SK-N-SH (cell line): ENCODE measurements around the gene DLX1. TPM values are rescaled to one million over a fixed set of nuclear protein-coding genes. Genes with fewer than 3 reads are reported as not detected.

Experiments
- CTCF ChIA-PET: fragments of 300-600, 350-600 bp; formaldehyde crosslinking; extraction: SDS; loops from one replicate; lab custom pipeline; 2021; lab: Yijun Ruan, JAX
- POLR2A ChIA-PET: fragments of 350-600 bp; sonication (Branson Sonifier 250); formaldehyde crosslinking; extraction: SDS; loops from one replicate; lab custom pipeline; 2020; ENCODE audit warnings: antibody characterized with exemption, inconsistent platforms; lab: Yijun Ruan, JAX
- DNase-seq: peaks from one replicate; pipeline ENCODE4 v3.0.0; 2012
- H2AFZ ChIP-seq: fragments of 200-600 bp; sonication (generic); 2 replicates; pipeline ENCODE4 v1.8.1; 2016; ENCODE audit warnings: antibody characterized with exemption, mild to moderate bottlenecking, low read depth
- H3F3A ChIP-seq: fragments of 200-600 bp; sonication (generic); replicated peaks from 2 replicates; pipeline ENCODE3; 2016; ENCODE audit warnings: antibody characterized with exemption, mild to moderate bottlenecking; ENCODE audit not compliant: insufficient read depth
- H3K27ac ChIP-seq, 2 experiments: fragments of 200-500 bp in 1 of 2; fragments of 200-600 bp in 1 of 2; sonication (Bioruptor generic) in 1 of 2; sonication (generic), shearing (Covaris generic) in 1 of 2; 2 replicates each; pipeline versions ENCODE4 v1.5.1 to v1.6.1; 2014 to 2016; ENCODE audit warnings: low read depth in 2 of 2, inconsistent platforms in 1 of 2, low read length in 1 of 2, mild to moderate bottlenecking in 1 of 2, mixed read lengths in 1 of 2
- H3K27me3 ChIP-seq: fragments of 200-600 bp; sonication (generic), shearing (Covaris generic); 2 replicates; pipeline ENCODE4 v1.6.1; 2016; ENCODE audit warnings: mixed run types; ENCODE audit not compliant: insufficient read depth
- H3K36me3 ChIP-seq, 2 experiments: fragments of 200-500 bp in 1 of 2; fragments of 200-600 bp in 1 of 2; sonication (Bioruptor generic) in 1 of 2; sonication (generic) in 1 of 2; replicated peaks in 1 of 2; 2 replicates each; pipeline versions ENCODE3 to v1.5.1; 2014 to 2016; ENCODE audit warnings: low read length in 1 of 2, mild to moderate bottlenecking in 1 of 2; ENCODE audit not compliant: insufficient read depth in 2 of 2, control insufficient read depth in 1 of 2
- H3K4me1 ChIP-seq, 2 experiments: fragments of 200-500 bp in 1 of 2; fragments of 200-600 bp in 1 of 2; sonication (Bioruptor generic) in 1 of 2; sonication (generic), shearing (Covaris generic) in 1 of 2; 2 replicates each; pipeline versions ENCODE4 v1.5.1 to v1.6.1; 2014 to 2016; ENCODE audit warnings: low read depth in 1 of 2, low read length in 1 of 2, mixed run types in 1 of 2; ENCODE audit not compliant: insufficient read depth in 2 of 2, control insufficient read depth in 1 of 2
- H3K4me2 ChIP-seq: fragments of 200-600 bp; sonication (generic), shearing (Covaris generic); 2 replicates; pipeline ENCODE4 v1.6.1; 2017; ENCODE audit warnings: mixed run types
- H3K4me3 ChIP-seq, 2 experiments: fragments of 200-500 bp in 1 of 2; fragments of 200-600 bp in 1 of 2; sonication (Bioruptor generic) in 1 of 2; sonication (generic), shearing (Covaris generic) in 1 of 2; 2 replicates each; pipeline versions ENCODE4 v1.5.1 to v1.8.1; 2014 to 2016; ENCODE audit warnings: low read depth in 2 of 2, inconsistent platforms in 1 of 2, low read length in 1 of 2, mild to moderate bottlenecking in 1 of 2, mixed read lengths in 1 of 2, moderate library complexity in 1 of 2
- H3K79me2 ChIP-seq: fragments of 200-600 bp; sonication (generic); 2 replicates; pipeline ENCODE4 v1.8.1; 2017; ENCODE audit warnings: mild to moderate bottlenecking; ENCODE audit not compliant: insufficient read depth
- H3K9ac ChIP-seq: fragments of 200-600 bp; sonication (generic); 2 replicates; pipeline ENCODE4 v1.6.1; 2017; ENCODE audit warnings: mixed run types
- H3K9me2 ChIP-seq: fragments of 200-600 bp; sonication (generic); 2 replicates; pipeline ENCODE4 v1.6.1; 2017; ENCODE audit warnings: mixed run types
- H3K9me3 ChIP-seq: fragments of 200-600 bp; sonication (generic); 2 replicates; pipeline ENCODE4 v1.6.1; 2017; ENCODE audit warnings: mixed run types, mild to moderate bottlenecking, moderate library complexity
- H4K20me1 ChIP-seq: fragments of 200-600 bp; sonication (generic); 2 replicates; pipeline ENCODE4 v1.6.1; 2017; ENCODE audit warnings: mild to moderate bottlenecking, mixed run types; ENCODE audit not compliant: insufficient read depth
- ELF1 ChIP-seq: IDR thresholded peaks from 2 replicates; pipeline ENCODE4 v1.4.0; 2012
- EP300 ChIP-seq, 2 experiments: IDR thresholded peaks; 2 replicates each; pipeline versions ENCODE4 v1.4.0 to v1.6.1; 2012; ENCODE audit warnings: borderline replicate concordance in 1 of 2, low read depth in 1 of 2, low read length in 1 of 2
- EZH2phosphoT487 ChIP-seq: fragments of 200-600 bp; sonication (generic); IDR thresholded peaks from 2 replicates; pipeline ENCODE4 v1.6.1; 2017; ENCODE audit warnings: low read depth, mixed run types, mild to moderate bottlenecking, antibody characterized with exemption, moderate library complexity, borderline replicate concordance
- FOXJ3 ChIP-seq: sonication (generic); formaldehyde crosslinking; IDR thresholded peaks from 2 replicates; pipeline ENCODE4 v1.5.1; 2020; ENCODE audit warnings: mild to moderate bottlenecking, missing genetic modification reagents
- GATA2 ChIP-seq: sonication (generic); formaldehyde crosslinking; IDR thresholded peaks from 2 replicates; pipeline ENCODE4 v1.5.0; 2020; ENCODE audit warnings: mild to moderate bottlenecking, missing genetic modification reagents
- IRF3 ChIP-seq: fragments of 150-350 bp; IDR thresholded peaks from 2 replicates; pipeline ENCODE4 v1.6.1; 2016; ENCODE audit warnings: mild to moderate bottlenecking, low read depth, low read length
- MXI1 ChIP-seq: IDR thresholded peaks from 2 replicates; pipeline ENCODE4 v1.6.1; 2012; ENCODE audit warnings: mild to moderate bottlenecking, low read depth, low read length, improper control_type of control experiment
- RAD21 ChIP-seq: IDR thresholded peaks from 2 replicates; pipeline ENCODE4 v1.6.1; 2012; ENCODE audit warnings: mild to moderate bottlenecking, low read length
- REST ChIP-seq: IDR thresholded peaks from 2 replicates; pipeline ENCODE4 v1.6.1; 2012; ENCODE audit warnings: mild to moderate bottlenecking, low read depth, low read length, moderate library complexity
- SMC3 ChIP-seq: IDR thresholded peaks from 2 replicates; pipeline ENCODE4 v1.6.1; 2012; ENCODE audit warnings: low read depth, low read length, improper control_type of control experiment
- WGBS: methylation state at CpG from one replicate; pipeline ENCODE4 v1.1.6; 2017; ENCODE audit warnings: low lambda C conversion rate; 5-methylcytosine and 5-hydroxymethylcytosine counted together
- polyA plus RNA-seq, 3 experiments: library from polyadenylated mRNA; depleted of rRNA; stranded (reverse); fragments of >200 nt; gene quantifications; 2 replicates each; pipeline ENCODE4 v1.2.3, GENCODE V29; 2012

Gene DLX1
- polyA plus RNA-seq, 1 of the 3 experiments (the other 2 are of a cell fraction), result 0.07 TPM

GRCh38 chr2:172048508-172049503 lies 36.5 kb upstream of the DLX1 start (continued):
- TF ChIP-seq EZH2phosphoT487, result no peak
- no peak for TF ChIP-seq EP300 (IDR thresholded peaks at IDR 0.05; ENCODE audit: borderline replicate concordance in 1 of 2, low read depth in 1 of 2, low read length in 1 of 2)

GRCh38 chr2:172049567-172050120 lies 35.7 kb upstream of the DLX1 start:
- Histone ChIP-seq H3K9me2 (no peaks in the 10 kb centered on the region), H3K79me2 (no peaks in the 10 kb centered on the region), H3K4me1 (peaks cover 3 to 18% of the 10 kb centered on the region in 2 experiments; a peak in 3 of 4 replicates), H4K20me1 (no peaks in the 10 kb centered on the region), H3K27me3 (no peaks in the 10 kb centered on the region), H3K36me3 (no peaks in the 10 kb centered on the region), H3K4me2 (no peak overlapping the region), H3K9ac (no peak overlapping the region), H2AFZ (no peak overlapping the region; the same call in 1 of the 2 replicates), H3K9me3 (no peaks in the 10 kb centered on the region)
- POLR2A ChIA-PET, result no interaction called here
- TF ChIP-seq GATA2 (CRISPR knock-in tag) (no peak), EP300 (IDR thresholded peaks at IDR 0.05; ENCODE audit: borderline replicate concordance in 1 of 2, low read depth in 1 of 2, low read length in 1 of 2) (no peak), MXI1 (no peak), SMC3 (no peak), EZH2phosphoT487 (no peak), REST (no peak), IRF3 (no peak), RAD21 (no peak), ELF1 (no peak), FOXJ3 (no peak)
- TF ChIP-seq, all 33 proteins: peak for 0
- no peak for DNase-seq
- no peak overlapping the region for H3K4me3 ChIP-seq
- CTCF ChIA-PET, result interaction anchor here (1.3 to 1.6 kb wide), 2 partner anchors 8 to 451 kb away, joined by 3 to 4 read pairs; no protein-coding TSS in a partner anchor
- no peak overlapping the region for H3K27ac ChIP-seq
- WGBS, result 93% methylated on average over 2 of the region's 2 CpGs
- no peaks in the 10 kb centered on the region for H3F3A ChIP-seq
